WTC11 (cell line): Measurements from ENCODE around the gene GABRB1. TPM values are rescaled to one million over a fixed set of nuclear protein-coding genes. Genes with fewer than 3 reads are reported as not detected.
A peak's percentile ranks its signal among the peaks of the same experiment; 100 is the strongest.

Experiments
- ATAC-seq: fragments of 200-7000 bp; cut with Tn5 transposase; 2 replicates; pipeline ENCODE4 v1.10.0; 2021; ENCODE audit warnings: mild to moderate bottlenecking, moderate library complexity
- CTCF ChIA-PET: fragments of 300-600 bp; sonication (Branson Sonifier 250); formaldehyde crosslinking; loops from one replicate; lab custom pipeline; 2021; ENCODE audit warnings: antibody characterized with exemption; lab: Charles Lee
- POLR2A ChIA-PET: fragments of 350-600 bp; sonication (Branson Sonifier 250); formaldehyde crosslinking; loops from one replicate; lab custom pipeline; 2021; ENCODE audit warnings: antibody characterized with exemption; lab: Charles Lee
- DNase-seq: peaks from one replicate; pipeline ENCODE4 v3.0.0; 2021; ENCODE audit warnings: low spot score
- H3K27ac Mint-ChIP-seq: 2 replicates; pipeline ENCODE4 v1.8.0; 2021; ENCODE audit warnings: mixed read lengths
- H3K27me3 Mint-ChIP-seq: 2 replicates; pipeline ENCODE4 v1.8.0; 2021; ENCODE audit warnings: low read depth, mild to moderate bottlenecking, moderate library complexity, mixed read lengths
- H3K36me3 Mint-ChIP-seq: 2 replicates; pipeline ENCODE4 v1.8.0; 2021; ENCODE audit warnings: mixed read lengths
- H3K4me1 Mint-ChIP-seq: 2 replicates; pipeline ENCODE4 v1.8.0; 2022; ENCODE audit warnings: mixed read lengths
- H3K4me3 Mint-ChIP-seq: 2 replicates; pipeline ENCODE4 v1.8.0; 2021; ENCODE audit warnings: mild to moderate bottlenecking, moderate library complexity, mixed read lengths
- H3K9me3 Mint-ChIP-seq: 2 replicates; pipeline ENCODE4 v1.8.0; 2021; ENCODE audit warnings: mixed read lengths
- AFF4 ChIP-seq: sonication (generic); formaldehyde crosslinking; IDR thresholded peaks from 2 replicates; pipeline ENCODE4 v1.8.1; 2023; ENCODE audit warnings: mild to moderate bottlenecking, missing genetic modification reagents, borderline replicate concordance
- ATF1 ChIP-seq: sonication (generic); formaldehyde crosslinking; IDR thresholded peaks from 2 replicates; pipeline ENCODE4 v1.8.1; 2023; ENCODE audit warnings: mild to moderate bottlenecking, moderate library complexity, missing genetic modification reagents
- CREM ChIP-seq: sonication (generic); formaldehyde crosslinking; IDR thresholded peaks from 2 replicates; pipeline ENCODE4 v1.8.1; 2022; ENCODE audit warnings: mild to moderate bottlenecking, missing genetic modification reagents, moderate library complexity
- CTCF ChIP-seq: fragments of 200-600 bp; IDR thresholded peaks from 2 replicates; pipeline ENCODE4 v1.8.0; 2022; ENCODE audit warnings: antibody characterized with exemption
- E2F1 ChIP-seq: sonication (generic); formaldehyde crosslinking; IDR thresholded peaks from 2 replicates; pipeline ENCODE4 v1.8.0; 2022; ENCODE audit warnings: mild to moderate bottlenecking, missing genetic modification reagents
- E2F4 ChIP-seq: sonication (generic); formaldehyde crosslinking; IDR thresholded peaks from 2 replicates; pipeline ENCODE4 v1.8.1; 2022; ENCODE audit warnings: low read depth, mild to moderate bottlenecking, moderate library complexity, missing genetic modification reagents, borderline replicate concordance
- ELF4 ChIP-seq: sonication (generic); formaldehyde crosslinking; IDR thresholded peaks from 2 replicates; pipeline ENCODE4 v1.8.1; 2022; ENCODE audit warnings: low read depth, mild to moderate bottlenecking, moderate library complexity, missing genetic modification reagents
- EMX1 ChIP-seq: fragments of 250-450 bp; sonication (Bioruptor Pico); IDR thresholded peaks from 2 replicates; pipeline ENCODE4 v1.8.0; 2021; ENCODE audit warnings: mild to moderate bottlenecking
- ETV6 ChIP-seq: sonication (generic); formaldehyde crosslinking; IDR thresholded peaks from 2 replicates; pipeline ENCODE4 v1.8.1; 2022; ENCODE audit warnings: mild to moderate bottlenecking, missing genetic modification reagents
- GABPB1 ChIP-seq: sonication (generic); formaldehyde crosslinking; IDR thresholded peaks from 2 replicates; pipeline ENCODE4 v1.8.1; 2023; ENCODE audit warnings: mild to moderate bottlenecking, missing genetic modification reagents
- GRHL2 ChIP-seq: fragments of 250-450 bp; sonication (Bioruptor Pico); IDR thresholded peaks from 2 replicates; pipeline ENCODE4 v1.8.0; 2022; ENCODE audit warnings: mild to moderate bottlenecking, moderate library complexity; ENCODE audit not compliant: insufficient replicate concordance, severe bottlenecking
- GTF2I ChIP-seq: fragments of 250-450 bp; sonication (Bioruptor Pico); conservative IDR thresholded peaks from 2 replicates; pipeline ENCODE4 v1.4.0; 2021; ENCODE audit warnings: mild to moderate bottlenecking
- HMGXB4 ChIP-seq: sonication (generic); formaldehyde crosslinking; IDR thresholded peaks from 2 replicates; pipeline ENCODE4 v1.8.1; 2023; ENCODE audit warnings: mild to moderate bottlenecking, moderate library complexity, missing genetic modification reagents
- IRF2 ChIP-seq: sonication (generic); formaldehyde crosslinking; IDR thresholded peaks from 2 replicates; pipeline ENCODE4 v1.8.0; 2022; ENCODE audit warnings: low read depth, missing genetic modification reagents, borderline replicate concordance
- MAX ChIP-seq: sonication (generic); formaldehyde crosslinking; IDR thresholded peaks from 2 replicates; pipeline ENCODE4 v1.8.0; 2022; ENCODE audit warnings: mild to moderate bottlenecking, missing genetic modification reagents
- NFYB ChIP-seq: sonication (generic); formaldehyde crosslinking; conservative IDR thresholded peaks from 2 replicates; pipeline ENCODE4 v1.8.0; 2022; ENCODE audit warnings: low read depth, missing genetic modification reagents
- NR2C2 ChIP-seq: sonication (generic); formaldehyde crosslinking; IDR thresholded peaks from 2 replicates; pipeline ENCODE4 v1.8.0; 2022; ENCODE audit warnings: mild to moderate bottlenecking, missing genetic modification reagents
- USF1 ChIP-seq: sonication (generic); formaldehyde crosslinking; IDR thresholded peaks from 2 replicates; pipeline ENCODE4 v1.8.0; 2022; ENCODE audit warnings: mild to moderate bottlenecking, missing genetic modification reagents
- ZBTB43 ChIP-seq: sonication (generic); formaldehyde crosslinking; IDR thresholded peaks from 2 replicates; pipeline ENCODE4 v1.8.1; 2023; ENCODE audit warnings: mild to moderate bottlenecking, missing genetic modification reagents
- ZNF121 ChIP-seq: sonication (generic); formaldehyde crosslinking; IDR thresholded peaks from 2 replicates; pipeline ENCODE4 v1.8.0; 2023; ENCODE audit warnings: missing genetic modification reagents
- ZNF232 ChIP-seq: sonication (generic); formaldehyde crosslinking; IDR thresholded peaks from 2 replicates; pipeline ENCODE4 v1.8.0; 2022; ENCODE audit warnings: mild to moderate bottlenecking, missing genetic modification reagents
- total RNA-seq: library from RNA; stranded (reverse); gene quantifications from 3 replicates; pipeline ENCODE4 v1.2.3, GENCODE V29; 2021

GABRB1 gene
- total RNA-seq, 1 experiment from 2014 or later = 0.66 TPM

GRCh38 chr4:47031751-47032404 is 511 bp downstream of the GABRB1 start:
- POLR2A ChIA-PET = interaction anchor here (1.0 kb wide), 1 partner anchor 100 kb away, joined by 3 read pairs; no protein-coding TSS in a partner anchor
- no peak for ATAC-seq
- peak overlapping the region; percentile 89 for H3K4me3 Mint-ChIP-seq

GRCh38 chr4:47032405-47033106 is 1.2 kb downstream of the GABRB1 start:
- ChIA-PET CTCF (interaction anchor here (0.7 to 1.5 kb wide), 7 partner anchors 10 to 101 kb away, joined by 3 to 12 read pairs (median 4); partner anchors contain the start of gene GABRA4), POLR2A (interaction anchor here (1.0 kb wide), 1 partner anchor 101 kb away, joined by 3 read pairs; no protein-coding TSS in a partner anchor)
- Mint-ChIP-seq H3K9me3 (no peaks in the 10 kb centered on the region), H3K27ac (no peak overlapping the region), H3K27me3 (peaks cover 26% of the 10 kb centered on the region), H3K4me3 (peak overlapping the region; percentile 89), H3K4me1 (peaks cover 18% of the 10 kb centered on the region), H3K36me3 (no peaks in the 10 kb centered on the region)
- DNase-seq (peak; percentile 87), ATAC-seq (peak; percentile 91)
- peak; percentile 59 for TF ChIP-seq CTCF
- TF ChIP-seq ZBTB43 (CRISPR knock-in tag) = 0 out of 2 replicates have a peak, but pooled peaks have one; percentile 32
- no peak for TF ChIP-seq IRF2 (CRISPR knock-in tag)
- no peak for TF ChIP-seq GRHL2 (CRISPR knock-in tag)
- TF ChIP-seq MAX = peak; percentile 32; the same call in 1 of the 2 replicates
- TF ChIP-seq ETV6 = peak; percentile 29; the same call in 1 of the 2 replicates
- 0 out of 2 replicates have a peak, but pooled peaks have one; percentile 48 for TF ChIP-seq AFF4 (CRISPR knock-in tag)
- TF ChIP-seq HMGXB4 (CRISPR knock-in tag) = peak; percentile 82
- TF ChIP-seq ZNF232 = 0 out of 2 replicates have a peak, but pooled peaks have one; percentile 24

More at GRCh38 chr4:47031751-47032404, 511 bp downstream of the GABRB1 start:
- Mint-ChIP-seq H3K36me3 (no peaks in the 10 kb centered on the region), H3K27ac (no peak overlapping the region), H3K27me3 (peaks cover 26% of the 10 kb centered on the region), H3K4me1 (peaks cover 18% of the 10 kb centered on the region), H3K9me3 (no peaks in the 10 kb centered on the region)
- TF ChIP-seq GTF2I (CRISPR knock-in tag) = no peak
- TF ChIP-seq NR2C2 (CRISPR knock-in tag) = no peak
- no peak for TF ChIP-seq ZNF121 (CRISPR knock-in tag)
- no peak for TF ChIP-seq ATF1 (CRISPR knock-in tag)
- TF ChIP-seq E2F1 (CRISPR knock-in tag) = no peak
- TF ChIP-seq USF1 (CRISPR knock-in tag) = no peak
- TF ChIP-seq E2F4 (CRISPR knock-in tag) = no peak
- no peak for TF ChIP-seq CREM
- TF ChIP-seq GABPB1 (CRISPR knock-in tag) = no peak
- no peak for TF ChIP-seq ELF4 (CRISPR knock-in tag)
- TF ChIP-seq NFYB (CRISPR knock-in tag) = no peak
- no peak for TF ChIP-seq ZNF232
- TF ChIP-seq EMX1 (CRISPR knock-in tag) = no peak
- TF ChIP-seq ETV6 = no peak
- DNase-seq = no peak
- CTCF ChIA-PET = interaction anchor here (0.7 to 1.5 kb wide), 6 partner anchors 9 to 100 kb away, joined by 3 to 12 read pairs (median 4); partner anchors contain the start of gene GABRA4
